Stimulated activated CD8-positive, alpha-beta memory T cell treated with anti-CD3 and anti-CD28 coated beads, Interleukin-12 subunit alpha, Interleukin-12 subunit beta, amount 100 ng/mL, for 1 hour (primary cell): ENCODE data around the gene ARID5B.

Experiments used
- DNase-seq: peaks from one replicate; pipeline ENCODE4 v3.0.0-alpha.2; 2020; ENCODE audit warnings: low read depth

ARID5B gene

DNA sequence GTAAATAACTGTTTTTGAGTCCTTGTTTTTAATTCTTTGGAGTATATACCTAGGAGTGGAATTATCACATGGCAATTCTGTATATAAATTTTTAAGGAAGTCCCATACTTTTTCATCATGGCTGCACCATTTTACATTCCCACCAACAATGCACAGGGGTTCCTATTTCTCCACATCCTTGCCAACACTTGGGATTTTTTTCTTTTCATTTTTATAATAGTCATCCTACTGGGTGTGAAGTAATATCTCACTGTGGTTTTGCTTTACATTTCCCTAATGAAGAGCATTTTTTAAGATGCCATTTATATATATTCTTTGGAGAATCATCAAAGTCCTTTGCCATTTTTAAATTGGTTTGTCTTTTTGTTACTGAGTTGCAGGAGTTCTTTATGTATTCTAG is 89.7 kb downstream of the ARID5B start:
- DNase-seq: no peak

- DNase-seq: no peak
Measured at GRCh38 chr10:61992059-61992460, 90.6 kb downstream of the ARID5B start.

DNA sequence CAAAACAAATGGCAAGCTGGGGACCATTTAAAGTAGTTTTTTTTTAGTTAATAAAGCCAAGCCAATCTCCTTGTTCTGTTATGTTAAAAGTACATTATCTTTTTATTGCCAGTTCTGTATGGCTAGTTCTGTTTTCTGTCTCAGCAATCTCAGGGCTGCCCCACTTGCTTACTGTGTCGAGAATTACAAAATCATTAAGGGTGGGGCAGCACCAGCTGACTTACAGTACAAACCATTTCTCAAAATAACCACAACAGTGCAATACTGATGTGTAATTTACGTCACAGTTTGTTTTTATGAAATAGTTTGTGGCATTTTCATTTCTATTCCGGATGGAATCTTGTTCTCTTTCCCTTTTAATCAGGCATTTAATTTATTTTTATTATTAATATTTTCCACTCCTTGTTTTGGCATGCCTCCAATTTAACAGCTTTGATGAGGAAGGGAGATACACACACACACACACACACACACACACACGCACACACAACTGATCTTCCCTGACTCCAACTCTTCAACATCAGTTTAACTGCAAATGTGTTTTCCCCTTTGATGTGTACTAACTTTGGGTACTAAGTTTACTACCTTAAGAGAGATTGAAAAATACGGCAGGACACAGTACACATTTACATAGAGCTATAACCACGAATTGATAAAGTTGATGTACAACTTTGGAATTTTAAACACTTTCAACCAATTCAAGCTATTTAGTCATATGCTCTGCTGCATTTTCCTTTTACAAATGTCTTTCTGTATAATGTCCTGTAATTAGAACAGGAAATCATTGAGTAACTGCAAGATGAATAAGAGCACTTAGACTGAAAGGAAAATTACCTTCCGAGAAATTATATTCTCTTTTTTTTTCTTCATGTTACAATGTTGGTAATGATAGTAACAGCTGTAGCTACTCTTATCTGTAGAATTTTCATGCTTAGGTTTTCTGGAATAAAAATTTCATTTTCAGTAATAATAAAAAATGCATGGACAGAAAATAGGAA is 91.5 kb downstream of the ARID5B start:
- DNase-seq: peak; percentile 25

GRCh38 chr10:61993711-61994401 is 92.4 kb downstream of the ARID5B start:
- DNase-seq: no peak

DNA sequence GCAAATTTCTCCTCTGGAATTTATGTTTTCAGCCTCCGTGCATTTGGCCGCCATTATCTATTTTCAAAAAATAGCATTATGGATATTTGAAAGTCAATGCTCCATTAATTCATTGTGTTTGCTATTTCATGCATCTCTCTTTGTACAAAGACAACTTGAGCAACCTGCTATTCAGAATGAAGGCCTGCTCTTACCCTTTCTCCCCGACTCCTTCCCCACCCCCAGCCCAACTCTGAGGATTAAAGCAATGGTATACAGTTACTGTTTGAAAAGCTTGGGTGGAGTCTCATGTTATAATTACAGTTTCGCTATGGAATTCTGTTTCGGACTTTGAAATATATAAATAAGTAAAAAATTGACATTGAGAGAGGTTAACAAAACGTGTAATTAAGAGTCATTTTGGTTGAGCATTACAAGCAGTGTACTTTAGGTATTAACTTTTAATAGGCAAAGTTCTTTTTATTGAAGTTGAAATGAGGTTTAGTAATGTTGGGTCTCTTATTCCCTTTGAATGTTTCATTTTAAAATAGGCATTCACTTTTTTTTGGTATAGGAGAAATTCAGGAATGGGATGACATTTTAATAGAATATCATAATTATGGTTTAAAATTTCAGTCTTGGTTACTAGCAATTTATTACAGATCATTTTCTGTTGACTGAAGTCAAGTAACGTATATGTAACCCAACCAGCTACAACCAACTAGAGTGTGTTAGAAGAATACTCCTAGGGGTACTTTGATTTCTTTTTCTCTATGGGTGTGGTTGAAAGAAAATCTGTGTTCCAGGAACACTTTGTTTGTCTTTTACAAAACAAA is 93.1 kb downstream of the ARID5B start:
- DNase-seq: no peak

GRCh38 chr10:61995220-61995503 is 93.7 kb downstream of the ARID5B start:
- DNase-seq: no peak

DNA sequence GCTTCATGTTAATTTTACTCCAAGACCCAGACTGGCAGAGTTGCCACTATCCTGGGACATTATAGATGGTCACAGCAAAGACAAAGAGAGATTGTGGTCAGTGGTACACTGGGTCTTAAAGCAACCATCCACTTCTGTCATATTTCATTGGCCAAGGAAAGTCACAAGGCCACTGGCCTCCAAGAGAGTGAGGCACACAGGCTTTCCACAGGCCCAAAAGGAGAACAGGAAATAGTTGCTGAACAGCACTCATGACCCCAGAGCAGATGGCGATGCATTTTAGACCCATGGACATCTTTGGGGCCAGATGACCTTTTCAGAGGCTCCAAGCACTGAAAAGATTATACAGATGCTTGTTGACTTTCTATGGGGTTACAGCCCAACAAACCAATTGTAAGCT is 97.4 kb downstream of the ARID5B start:
- no peak for DNase-seq

- DNase-seq: no peak
Measured at GRCh38 chr10:62000037-62000603, 98.6 kb downstream of the ARID5B start.

GRCh38 chr10:62000726-62001125 is 99.2 kb downstream of the ARID5B start:
- no peak for DNase-seq

DNA sequence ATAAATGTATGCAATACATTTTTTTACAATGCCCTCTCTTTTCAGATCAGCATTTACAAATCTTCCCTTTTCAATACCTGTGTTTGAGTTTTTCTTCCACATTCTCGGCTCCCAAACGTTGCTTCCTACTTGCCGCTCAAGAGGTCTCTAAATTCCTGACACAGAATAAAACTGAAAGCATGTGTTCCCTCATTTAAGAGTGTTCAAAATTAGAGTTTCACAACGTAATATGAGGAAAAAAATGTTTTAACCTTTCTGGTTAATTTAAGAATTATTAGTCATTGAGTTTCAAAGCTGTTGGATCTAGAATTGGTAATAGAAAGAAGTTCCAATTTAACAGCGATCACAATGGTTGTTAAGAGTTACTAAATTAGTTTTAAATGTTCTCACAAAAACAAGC is 100.4 kb downstream of the ARID5B start:
- no peak for DNase-seq

DNA sequence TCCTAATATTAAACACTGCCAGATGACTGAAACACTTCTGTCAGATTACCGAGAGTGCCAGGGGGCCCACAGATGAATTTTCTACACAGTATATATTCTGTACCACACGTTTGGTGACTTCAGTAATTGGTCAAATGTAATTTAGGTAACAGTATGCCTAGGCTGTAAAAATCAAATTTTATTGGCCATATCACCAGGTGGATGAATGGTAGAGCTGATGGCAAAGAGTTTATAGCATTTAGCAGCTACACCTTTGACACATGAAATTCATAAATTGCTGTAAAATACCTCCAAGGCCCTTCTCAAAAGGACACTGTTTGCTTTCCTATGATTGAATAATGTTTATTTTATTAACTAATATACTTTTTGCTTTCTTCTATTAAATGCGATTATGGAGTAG is 101.3 kb downstream of the ARID5B start:
- DNase-seq: no peak

- no peak for DNase-seq
Measured at GRCh38 chr10:62004042-62004441, 102.5 kb downstream of the ARID5B start.

GRCh38 chr10:62005281-62005680 is 103.8 kb downstream of the ARID5B start:
- DNase-seq: no peak

- DNase-seq: no peak
Measured at GRCh38 chr10:62005687-62006086, 104.2 kb downstream of the ARID5B start.

DNA sequence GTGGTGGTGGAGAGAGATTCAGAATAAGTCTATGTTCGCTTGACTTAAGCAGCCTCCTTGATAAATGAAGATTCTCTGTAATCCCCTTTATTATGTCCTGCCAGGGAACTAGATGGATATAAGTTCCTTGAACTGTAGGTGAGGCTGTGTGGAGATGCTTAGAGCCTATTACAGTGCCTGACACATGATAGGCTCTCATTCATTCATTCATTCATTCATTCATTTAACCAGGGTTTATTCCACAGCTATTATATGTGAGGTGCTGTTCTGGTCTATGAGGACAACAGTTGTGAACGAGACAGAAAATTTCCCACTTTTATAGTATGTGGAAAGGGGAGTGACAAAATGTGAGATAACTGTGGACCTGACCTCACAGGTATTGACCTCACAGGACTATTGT is 105.6 kb downstream of the ARID5B start:
- no peak for DNase-seq

GRCh38 chr10:62008196-62008595 is 106.7 kb downstream of the ARID5B start:
- no peak for DNase-seq

DNA sequence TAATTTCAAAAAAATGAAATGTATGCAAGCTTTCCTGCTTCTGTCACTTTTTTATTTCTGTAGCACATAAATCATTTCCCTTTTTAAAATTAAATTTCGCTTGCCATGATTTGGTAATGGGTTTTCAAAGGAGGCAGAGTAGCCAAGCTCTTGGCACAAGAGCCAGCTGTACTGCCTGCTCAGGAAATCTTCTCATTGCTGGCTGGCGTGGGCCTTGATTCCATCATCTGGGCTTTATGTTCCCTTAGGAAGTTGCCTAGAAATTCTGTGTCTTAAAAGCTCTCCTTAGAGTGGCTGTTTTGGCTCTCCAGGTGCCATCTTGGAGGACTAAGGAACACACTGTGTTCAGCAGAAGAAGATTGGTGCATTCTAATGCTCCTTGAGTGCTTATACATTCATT is 107.4 kb downstream of the ARID5B start:
- no peak for DNase-seq

DNA sequence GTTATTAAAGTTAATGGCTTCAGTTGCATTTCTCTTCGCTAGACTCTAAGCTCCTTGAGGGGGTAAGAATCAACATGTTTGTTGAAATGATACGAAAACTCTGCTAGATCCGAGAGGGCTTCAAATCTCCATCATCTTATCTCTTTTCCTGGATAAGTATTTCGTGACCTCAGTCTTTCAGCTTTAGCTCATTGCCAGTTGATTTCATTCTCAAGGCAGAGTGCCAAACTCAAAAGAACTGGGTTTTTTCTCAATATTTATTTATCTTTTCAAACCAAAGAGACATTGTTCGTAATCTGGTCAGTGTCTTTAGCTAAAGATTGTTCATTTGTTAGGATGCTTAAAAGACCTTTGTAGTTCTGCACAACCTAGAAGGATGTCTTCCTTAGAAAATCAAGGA is 108.9 kb downstream of the ARID5B start:
- DNase-seq: no peak

GRCh38 chr10:62011558-62011957 is 110.1 kb downstream of the ARID5B start:
- DNase-seq: no peak

DNA sequence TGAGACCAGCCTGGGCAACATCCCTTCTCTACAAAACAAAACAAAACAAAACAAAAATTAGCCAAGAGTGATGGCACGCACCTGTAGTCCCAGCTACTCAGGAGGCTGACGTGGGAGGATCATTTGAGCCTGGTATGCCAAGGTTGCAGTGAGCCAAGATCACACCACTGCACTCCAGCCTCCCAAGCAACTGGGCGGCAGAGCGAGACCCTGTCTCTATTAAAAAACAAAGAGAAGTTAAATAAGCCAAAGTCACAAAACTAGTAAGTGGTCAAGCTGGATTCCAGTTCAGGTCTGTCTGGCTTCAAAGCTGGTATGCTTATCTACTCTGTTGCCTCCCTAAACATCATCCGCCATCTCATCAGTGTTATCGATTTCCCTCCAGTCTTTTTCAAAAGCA is 110.8 kb downstream of the ARID5B start:
- DNase-seq: no peak

DNA sequence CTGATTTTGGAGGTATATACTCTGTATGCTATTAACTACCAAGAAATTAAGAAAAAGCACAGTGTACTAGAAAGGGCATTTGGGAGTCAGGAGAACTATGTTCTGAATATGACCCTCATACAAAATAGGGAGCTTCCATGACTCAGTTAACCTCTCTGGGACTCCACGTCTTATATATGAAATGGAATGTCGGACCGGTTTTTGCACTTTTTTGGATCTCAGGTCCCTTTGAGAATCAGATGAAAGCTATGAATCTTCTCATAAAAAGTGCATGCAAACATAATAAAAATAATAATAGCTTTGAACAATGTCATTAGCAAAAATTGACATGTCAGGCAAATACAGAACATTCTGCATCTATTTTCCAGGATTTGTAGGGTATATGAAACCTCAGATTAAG is 113.0 kb downstream of the ARID5B start:
- DNase-seq: no peak

DNA sequence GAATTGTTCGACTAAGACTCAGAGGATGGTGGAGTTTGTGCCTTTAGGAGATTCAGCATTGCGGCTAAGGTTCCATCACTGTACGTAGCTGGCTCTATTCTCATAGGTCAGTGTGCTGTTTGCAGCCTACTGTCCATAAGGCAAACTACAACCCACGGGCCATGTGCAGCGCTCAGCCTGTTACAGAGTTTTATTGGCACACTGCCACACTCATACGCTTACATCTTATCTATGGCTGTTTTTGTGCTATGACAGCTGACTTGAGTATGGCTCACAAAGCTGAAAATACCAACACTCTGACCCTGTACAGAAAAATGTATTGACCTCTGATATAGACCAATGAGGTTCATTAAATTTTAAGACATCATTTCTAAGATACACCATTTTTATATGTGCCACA is 114.5 kb downstream of the ARID5B start:
- no peak for DNase-seq
